T follicular helper cell (primary cell): Measurements from ENCODE around the gene MRPS14.
A peak's percentile ranks its signal among the peaks of the same experiment; 100 is the strongest.
"Not testable (repeated sequence)": the region's sequence is repeated elsewhere in the genome, so short reads cannot be mapped to it uniquely, and the experiment has no call there.

ENCODE experiments used
- DNase-seq: peaks from one replicate; pipeline ENCODE4 v3.0.0-alpha.2; 2020; ENCODE audit warnings: low read depth
- total RNA-seq, 2 experiments: gene quantifications; one replicate each; lab custom pipeline; 2026; lab: John Stamatoyannopoulos, UW

Gene MRPS14
- 24.6 to 25.3 reads per million in 2 experiments for total RNA-seq

DNA sequence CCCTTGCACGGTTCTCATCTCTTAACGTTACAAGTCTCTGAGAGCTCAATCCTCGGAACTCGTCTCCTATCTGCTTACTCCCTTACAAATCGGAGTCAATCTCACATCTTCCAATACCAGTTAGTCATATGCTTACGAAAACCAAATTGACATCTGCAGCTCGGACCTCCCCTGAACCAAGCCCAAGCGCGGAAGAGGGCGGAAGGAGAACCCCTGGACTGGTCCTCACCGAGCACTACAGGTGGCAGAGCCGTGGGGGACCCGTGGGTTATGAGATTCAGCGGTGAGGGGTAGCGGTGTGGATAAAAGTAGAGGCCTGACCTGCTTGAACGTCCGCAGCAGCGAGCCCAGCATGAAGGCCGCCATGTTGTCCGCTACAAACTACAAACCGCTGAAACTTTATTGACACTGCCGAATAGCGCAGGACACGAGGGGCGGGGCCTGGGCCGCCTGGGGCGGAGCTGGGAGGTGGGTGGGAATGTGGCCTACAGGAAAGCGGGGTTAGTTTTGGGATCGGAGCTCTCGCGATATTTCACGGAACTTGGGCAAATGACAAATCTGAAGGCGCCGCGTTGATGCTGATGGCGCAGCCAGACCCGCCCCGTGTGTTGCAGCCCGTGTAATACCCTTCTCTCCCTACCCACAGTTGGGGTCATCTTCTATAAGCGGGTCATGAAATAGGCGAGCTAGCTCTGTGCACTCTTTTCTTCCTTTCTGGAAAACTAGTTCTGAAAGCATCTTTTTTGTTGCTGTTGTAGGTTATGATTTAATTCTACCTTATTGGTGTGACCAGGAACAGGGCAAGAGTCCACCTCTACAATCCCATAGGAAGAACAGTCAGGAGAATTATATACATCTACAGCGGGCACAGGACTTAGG lies at the start of gene MRPS14:
MRPS14 (minus strand) TSS at position 383 of the 879 bp plus-strand sequence; CDS start at position 366, 17 bp downstream.
- peak; percentile 98 for DNase-seq

- no peak for DNase-seq
Observed at GRCh38 chr1:175072099-175072951, 49.1 kb upstream of the MRPS14 start.

DNA sequence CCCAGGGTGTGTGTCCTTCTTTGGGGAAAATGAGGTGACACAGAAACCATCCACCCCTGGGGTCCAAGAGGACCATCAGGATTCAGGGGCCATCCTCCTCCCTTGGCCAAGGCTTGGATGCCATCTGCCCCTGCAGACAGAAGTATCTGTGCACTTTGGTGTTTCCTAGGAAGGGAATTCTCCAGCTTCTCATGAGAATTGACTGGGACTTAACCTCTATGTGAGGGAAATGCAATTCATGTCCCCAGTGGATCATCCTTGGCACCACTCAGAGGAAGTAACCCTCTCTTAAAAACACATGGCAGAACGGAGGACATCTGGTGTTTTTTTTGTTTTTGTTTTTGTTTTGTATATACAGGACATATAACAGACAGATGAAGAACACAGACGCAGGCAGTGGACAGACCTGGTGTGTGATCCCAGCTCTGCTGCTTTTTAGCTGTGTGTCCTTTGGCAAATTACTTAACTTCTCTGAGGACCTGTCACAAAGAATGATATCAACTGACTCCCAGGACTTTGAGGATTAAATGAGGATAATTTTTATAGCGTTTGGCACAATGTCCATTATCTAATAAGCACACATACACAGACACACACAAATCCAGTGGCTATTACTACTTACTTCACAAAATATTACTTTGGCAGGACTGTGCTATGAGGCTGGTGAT lies 48.2 kb upstream of the MRPS14 start:
- DNase-seq: no peak

DNA sequence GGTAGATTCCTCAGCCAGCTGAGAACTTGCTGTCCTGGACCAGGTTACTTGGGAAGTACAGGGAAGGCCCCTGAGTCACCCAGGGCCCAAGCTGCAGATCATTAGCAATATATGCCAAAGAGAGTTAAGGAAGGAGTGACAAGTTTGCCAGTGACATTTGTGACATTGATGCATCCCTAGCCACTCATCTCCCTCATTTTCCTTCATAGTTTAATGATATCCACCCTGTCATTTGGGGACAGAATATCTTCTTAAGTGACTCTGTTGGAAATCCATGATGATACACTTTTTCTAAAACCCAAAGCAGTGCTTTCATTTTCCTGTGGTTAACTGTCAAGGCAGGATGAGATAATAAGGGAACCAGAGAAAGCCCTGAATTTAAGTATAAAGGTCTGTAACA lies 47.6 kb upstream of the MRPS14 start:
- no peak for DNase-seq

DNA sequence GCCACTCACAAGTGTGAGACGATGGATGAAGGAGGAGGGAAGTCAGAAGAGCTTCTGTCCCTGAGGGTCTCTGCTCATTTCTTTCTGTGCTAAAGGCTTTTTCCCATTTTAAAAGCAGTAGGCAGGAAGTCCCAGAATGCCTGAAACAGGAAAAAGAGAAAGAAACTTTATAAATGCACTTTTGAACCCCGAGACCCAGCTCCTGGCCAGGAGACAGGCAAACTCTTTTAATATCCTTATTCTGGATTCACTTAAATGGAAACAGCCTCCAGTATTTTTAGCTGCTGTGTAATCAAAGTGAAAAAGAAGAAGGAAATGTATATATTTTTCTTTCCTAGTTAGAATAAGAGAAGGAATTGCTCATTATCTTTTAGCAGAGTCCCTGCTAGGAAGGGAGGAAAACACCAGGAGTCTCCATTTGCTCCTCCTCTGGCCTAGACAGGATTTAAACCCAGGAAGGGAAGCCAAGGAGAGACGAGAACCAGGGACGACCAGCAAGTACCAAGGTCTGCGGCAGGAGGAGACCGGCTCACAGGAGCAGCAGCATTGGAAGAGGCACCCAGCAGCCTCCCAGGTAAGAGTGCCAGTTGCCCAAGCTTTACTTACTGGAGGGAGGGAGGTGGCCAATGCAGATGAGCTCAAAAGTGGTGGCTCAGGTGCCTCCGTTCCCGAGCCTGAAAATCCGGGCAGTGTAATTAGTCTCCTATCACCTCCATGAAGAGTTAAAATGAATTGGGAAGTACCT lies 44.3 kb upstream of the MRPS14 start, which contains the start of gene TNN:
TNN (plus strand) TSS at position 472 of the 745 bp plus-strand sequence. CDS start 9,586 bp downstream, outside the sequence.
- no peak for DNase-seq

GRCh38 chr1:175062858-175063257 lies 39.6 kb upstream of the MRPS14 start:
- no peak for DNase-seq

DNA sequence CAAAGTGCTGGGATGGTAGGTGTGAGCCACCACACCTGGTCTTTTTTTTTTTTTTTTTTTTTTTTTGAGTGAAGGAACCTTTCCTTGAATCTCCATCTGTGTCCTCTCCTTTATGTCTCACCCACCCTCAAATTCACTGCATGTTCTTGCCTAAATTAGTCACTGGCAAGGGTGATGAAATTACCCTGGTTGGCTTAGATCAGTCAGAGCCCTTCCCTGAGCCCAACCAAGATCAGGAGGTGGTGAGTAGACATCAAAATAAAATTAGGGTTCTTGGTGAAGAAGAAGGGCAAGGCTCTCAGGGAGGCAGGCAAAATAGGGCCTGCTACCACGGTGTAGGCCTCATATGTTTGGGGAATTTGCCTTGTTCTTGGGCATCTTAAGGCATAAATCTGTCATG lies 39.1 kb upstream of the MRPS14 start:
- DNase-seq: no peak

GRCh38 chr1:175054736-175055135 lies 31.5 kb upstream of the MRPS14 start:
- no peak for DNase-seq

GRCh38 chr1:175050992-175051391 lies 27.8 kb upstream of the MRPS14 start:
- no peak for DNase-seq

DNA sequence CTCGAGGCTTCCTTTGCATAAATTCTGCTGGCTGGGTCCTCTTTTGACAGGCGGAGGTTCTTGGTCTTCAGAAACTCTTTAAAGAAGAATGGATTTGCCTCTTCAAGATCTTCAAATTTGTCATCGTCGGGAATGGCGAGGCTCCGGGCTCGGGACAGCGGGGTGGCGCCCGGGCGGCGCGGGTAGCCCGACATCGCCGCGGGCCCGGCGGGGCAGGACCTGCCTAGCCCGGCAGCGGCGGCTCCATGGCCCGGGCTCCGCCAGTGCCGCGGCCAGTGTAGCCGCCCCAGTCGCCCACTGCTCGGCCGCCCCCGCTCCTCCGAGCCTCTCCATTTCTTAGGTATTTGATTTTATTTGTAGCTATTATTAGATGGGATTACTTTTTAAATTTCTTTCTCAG lies 22.3 kb upstream of the MRPS14 start:
- DNase-seq: no peak

DNA sequence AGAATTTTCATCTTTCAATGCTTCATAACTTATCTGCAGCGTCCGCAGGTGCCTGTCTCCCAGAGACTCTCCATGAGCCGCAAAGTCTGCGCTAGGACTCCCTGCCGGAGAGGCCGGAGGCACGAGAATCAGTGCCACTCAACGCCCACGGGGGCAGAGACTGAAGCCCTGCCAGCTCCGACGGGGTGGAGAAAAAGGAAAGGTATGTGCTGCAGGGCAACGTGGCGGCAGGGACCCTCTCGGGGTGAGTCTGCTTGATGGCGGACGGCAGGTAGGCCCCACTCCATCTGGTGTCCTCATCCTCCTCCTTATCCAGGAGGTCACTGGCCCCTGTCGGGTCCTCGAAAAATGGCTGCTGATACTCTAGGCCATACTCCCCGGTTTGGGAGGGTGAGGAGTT lies 21.9 kb upstream of the MRPS14 start:
- DNase-seq: no peak

DNA sequence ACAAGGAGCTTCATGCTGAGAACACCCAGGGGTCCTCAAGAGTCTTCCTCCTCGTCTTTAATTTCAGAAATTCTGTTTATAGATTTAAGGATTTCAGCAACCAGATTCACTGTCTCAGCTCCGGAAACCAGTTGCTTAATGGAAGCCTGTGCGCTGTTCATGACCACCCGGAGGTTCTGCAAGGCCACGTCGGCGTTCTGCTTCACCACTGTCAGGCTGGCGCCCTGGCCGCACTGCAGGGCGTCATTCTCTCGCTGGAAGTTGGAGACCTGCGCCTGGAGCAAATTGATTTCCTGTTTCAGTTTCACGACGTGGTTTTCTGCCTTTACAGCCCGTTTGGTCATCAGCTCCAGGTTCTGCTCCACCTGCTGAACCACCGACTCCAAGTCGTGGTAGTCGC lies 21.4 kb upstream of the MRPS14 start:
- DNase-seq: not testable (repeated sequence)

GRCh38 chr1:175043824-175044223 lies 20.6 kb upstream of the MRPS14 start:
- no peak for DNase-seq

- no peak for DNase-seq
Observed at GRCh38 chr1:175042650-175043049, 19.4 kb upstream of the MRPS14 start.

GRCh38 chr1:175040324-175040879 lies 17.2 kb upstream of the MRPS14 start:
- DNase-seq: no peak

DNA sequence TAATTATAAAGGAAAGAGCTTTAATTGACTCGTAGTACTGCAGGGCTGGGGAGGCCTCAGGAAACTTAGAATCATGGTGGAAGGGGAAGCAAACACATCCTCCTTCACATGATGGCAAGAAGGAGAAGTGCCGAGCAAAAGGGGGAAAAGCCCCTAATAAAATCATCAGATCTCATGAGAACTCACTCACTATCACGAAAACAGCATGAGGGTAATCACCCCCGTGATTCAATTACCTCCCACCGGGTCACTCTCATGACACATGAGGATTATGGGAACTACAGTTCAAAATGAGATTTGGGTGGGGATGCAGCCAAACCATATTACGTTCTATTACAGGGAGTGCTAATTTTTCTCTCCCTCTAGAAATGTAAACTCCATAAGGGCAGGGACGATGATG lies 14.2 kb upstream of the MRPS14 start:
- DNase-seq: no peak

- no peak for DNase-seq
Observed at GRCh38 chr1:175036476-175036875, 13.3 kb upstream of the MRPS14 start.

DNA sequence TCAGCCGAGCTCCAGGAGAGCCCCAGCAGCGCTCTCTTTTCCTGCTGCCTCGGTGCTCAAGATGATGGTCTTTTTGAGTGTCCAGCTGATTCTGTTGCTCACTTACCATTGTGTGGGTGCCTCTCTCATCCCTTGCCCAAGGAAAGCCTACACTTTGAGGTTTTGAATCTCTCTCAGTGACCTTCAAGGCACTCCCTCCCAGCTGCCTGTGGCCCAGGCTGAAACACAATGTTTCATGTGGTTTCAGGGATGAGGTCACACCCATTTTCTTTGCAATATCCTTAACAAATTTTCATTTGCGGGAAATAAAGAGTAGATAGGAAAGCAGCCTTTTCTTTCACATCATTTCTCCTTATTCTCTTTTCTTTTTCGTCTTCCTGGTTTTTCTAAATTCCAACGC lies 12.6 kb upstream of the MRPS14 start:
- DNase-seq: no peak

- no peak for DNase-seq
Observed at GRCh38 chr1:175034775-175035174, 11.6 kb upstream of the MRPS14 start.

DNA sequence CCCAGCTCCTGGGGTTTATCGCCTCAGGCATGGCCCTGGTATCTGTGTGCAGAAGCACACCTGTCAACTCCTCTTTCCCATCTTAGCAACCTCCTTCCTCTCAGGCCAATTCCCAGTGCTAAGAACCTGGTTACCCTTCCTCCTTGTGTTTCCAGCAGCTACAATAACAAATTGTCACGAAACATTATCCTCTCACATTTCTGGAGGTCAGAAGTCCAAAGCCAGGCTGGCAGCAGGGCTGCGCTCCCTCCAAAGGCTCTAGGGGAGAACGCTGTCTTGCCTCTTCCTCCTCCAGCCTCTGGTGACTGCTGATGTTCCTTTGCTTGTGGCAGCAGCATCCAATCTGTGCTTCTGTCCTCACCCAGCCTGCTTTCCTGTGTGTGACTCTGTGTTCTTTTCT lies 10.7 kb upstream of the MRPS14 start:
- no peak for DNase-seq

DNA sequence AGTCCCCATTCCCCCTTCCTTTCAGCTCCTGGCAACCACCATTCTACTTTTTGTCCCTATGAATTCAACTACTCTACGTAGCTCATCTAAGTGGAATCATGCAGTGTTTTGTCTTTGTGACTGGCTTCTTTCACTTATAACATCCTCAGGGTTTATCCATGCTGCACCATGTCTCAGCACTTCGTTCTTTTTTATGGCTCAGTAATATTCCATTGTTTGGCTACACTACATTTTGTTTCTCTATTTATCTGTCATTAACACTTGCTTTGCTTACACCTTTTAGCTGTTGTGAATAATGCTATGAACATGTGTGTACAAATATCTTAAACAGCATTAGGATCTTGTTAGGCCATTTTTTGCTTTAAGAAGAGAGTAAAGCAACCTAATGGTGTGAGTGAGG lies 1.5 kb upstream of the MRPS14 start:
- no peak for DNase-seq
